Stimulated activated naive B cell treated with anti-CD40 and anti-IgM and Interleukin-4, amounts not matched to agents 10 μg/mL and 1 μg/mL and 100 μg/mL, for 72 hours (primary cell): ENCODE measurements around the gene PLCB1.
"Not testable (repeated sequence)": the region's sequence is repeated elsewhere in the genome, so short reads cannot be mapped to it uniquely, and the experiment has no call there.

Experiments used
- ATAC-seq, 2 donors: fragments of 150-1000 bp; cut with Tn5 transposase; replicated peaks; 2 replicates each; pipeline ENCODE4 v1.10.0; 2021; ENCODE audit warnings: moderate library complexity in 1 of 2
- DNase-seq: peaks from one replicate; pipeline ENCODE4 v3.0.0; 2021
- H3K27ac Mint-ChIP-seq: one replicate; pipeline ENCODE4 v1.8.0; 2022; ENCODE audit warnings: mild to moderate bottlenecking, mixed read lengths
- H3K27me3 Mint-ChIP-seq, 2 donors: one replicate each; pipeline ENCODE4 v1.8.0; 2022; ENCODE audit warnings: mixed read lengths in 2 of 2
- H3K36me3 Mint-ChIP-seq, 2 donors: one replicate each; pipeline ENCODE4 v1.8.0; 2022; ENCODE audit warnings: mixed read lengths in 2 of 2, mild to moderate bottlenecking in 1 of 2
- H3K4me1 Mint-ChIP-seq, 2 donors: one replicate each; pipeline ENCODE4 v1.8.0; 2022; ENCODE audit warnings: mixed read lengths in 2 of 2, mild to moderate bottlenecking in 1 of 2
- H3K4me3 Mint-ChIP-seq, 2 donors: one replicate each; pipeline ENCODE4 v1.8.0; 2022; ENCODE audit warnings: mild to moderate bottlenecking in 2 of 2, mixed read lengths in 2 of 2, moderate library complexity in 1 of 2
- H3K9me3 Mint-ChIP-seq, 2 donors: one replicate each; pipeline ENCODE4 v1.8.0; 2022; ENCODE audit warnings: mixed read lengths in 2 of 2, mild to moderate bottlenecking in 1 of 2

The PLCB1 gene

DNA sequence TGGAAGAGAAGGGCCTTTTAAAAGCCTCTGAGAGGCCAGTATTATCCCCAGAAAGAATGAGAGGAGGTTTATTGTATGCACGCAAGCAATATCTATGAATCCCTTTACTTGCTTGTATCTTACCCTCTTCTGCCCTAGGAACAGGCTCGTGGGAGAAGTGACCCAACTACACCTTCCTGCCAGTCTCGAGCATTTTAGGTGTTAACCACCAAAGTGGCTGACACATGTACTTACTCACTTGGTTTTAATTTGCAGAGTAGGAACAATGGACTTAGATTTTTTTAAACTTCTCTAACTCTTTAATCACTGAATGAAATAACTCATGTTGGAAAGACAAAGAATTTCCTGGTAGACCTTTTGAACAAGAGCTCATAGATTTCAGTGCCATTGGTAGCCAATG is 296.9 kb downstream of the PLCB1 start:
- Mint-ChIP-seq H3K27me3 (no peaks in the 10 kb centered on the region), H3K4me3 (no peak overlapping the region), H3K9me3 (no peaks in the 10 kb centered on the region), H3K27ac (no peak overlapping the region), H3K36me3 (peaks cover 0 to under 1% of the 10 kb centered on the region in 2 donors), H3K4me1 (peaks cover 0 to 2% of the 10 kb centered on the region in 2 donors)
- no peak for DNase-seq
- ATAC-seq, result no peak

GRCh38 chr20:8431538-8432434 is 299.7 kb downstream of the PLCB1 start:
- no peak for ATAC-seq
- Mint-ChIP-seq H3K27me3 (no peaks in the 10 kb centered on the region), H3K27ac (no peak overlapping the region), H3K4me3 (no peak overlapping the region), H3K36me3 (no peaks in the 10 kb centered on the region), H3K4me1 (peaks cover 0 to 2% of the 10 kb centered on the region in 2 donors), H3K9me3 (no peaks in the 10 kb centered on the region)
- DNase-seq, result no peak

DNA sequence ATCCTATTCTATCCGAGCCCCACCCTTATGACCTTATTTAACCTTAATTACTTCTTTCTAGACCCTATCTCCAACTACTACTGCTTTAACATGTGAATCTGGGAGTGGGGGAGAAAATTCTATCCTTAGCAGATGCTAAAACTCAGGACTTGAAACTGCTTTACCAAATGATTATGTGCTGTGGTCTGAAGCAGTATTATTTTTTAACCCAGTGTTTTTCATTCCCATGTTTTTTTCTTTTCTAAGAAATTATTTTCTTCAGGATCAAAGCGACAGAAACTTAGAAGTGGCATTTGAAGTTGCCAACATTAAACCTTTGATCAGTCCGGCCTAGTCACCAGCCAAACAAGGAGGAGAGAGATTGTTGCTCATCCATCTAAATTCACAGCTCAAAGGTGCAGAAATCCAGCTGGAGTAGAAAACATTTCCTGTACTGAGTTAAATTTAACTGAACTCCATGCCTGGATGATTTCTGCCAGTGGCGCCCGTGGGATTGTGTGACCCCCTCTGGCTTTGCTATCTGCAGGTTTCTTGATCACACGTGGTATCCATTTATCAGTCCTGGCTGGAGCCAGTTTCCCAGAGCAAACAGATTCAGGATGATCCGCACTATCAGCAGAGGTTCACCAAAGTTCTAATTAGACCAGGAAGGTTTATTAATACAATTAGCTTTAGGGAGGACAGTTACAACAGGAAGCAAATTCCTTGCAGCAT is 300.5 kb downstream of the PLCB1 start:
- no peak overlapping the region for H3K27ac Mint-ChIP-seq
- ATAC-seq (no peak), DNase-seq (no peak)
- peaks cover 0 to 2% of the 10 kb centered on the region in 2 donors for H3K4me1 Mint-ChIP-seq
- no peaks in the 10 kb centered on the region for H3K9me3 Mint-ChIP-seq
- no peaks in the 10 kb centered on the region for H3K27me3 Mint-ChIP-seq
- no peak overlapping the region for H3K4me3 Mint-ChIP-seq
- H3K36me3 Mint-ChIP-seq, result no peaks in the 10 kb centered on the region

DNA sequence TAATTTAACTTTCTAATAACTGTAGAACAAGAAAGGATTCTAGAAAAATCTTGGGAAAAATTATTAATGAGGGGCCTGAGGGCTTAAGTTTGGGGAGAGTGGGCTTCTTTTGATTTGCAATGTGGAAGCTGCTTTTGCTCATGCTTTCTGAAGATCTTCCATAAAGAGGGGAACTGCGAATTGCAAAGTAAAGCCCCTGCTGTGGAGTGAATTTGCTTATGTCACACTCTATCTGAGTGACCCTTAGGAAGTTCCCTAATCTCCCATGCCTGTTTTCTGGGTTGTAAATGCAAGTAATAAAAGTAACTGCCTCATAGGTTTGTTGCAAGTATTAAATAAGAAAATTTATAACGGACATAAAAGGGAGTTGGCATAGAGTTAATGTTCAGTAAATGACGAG is 301.2 kb downstream of the PLCB1 start:
- Mint-ChIP-seq H3K36me3 (no peaks in the 10 kb centered on the region), H3K27ac (no peak overlapping the region), H3K9me3 (no peaks in the 10 kb centered on the region), H3K4me3 (no peak overlapping the region), H3K4me1 (peaks cover 0 to 2% of the 10 kb centered on the region in 2 donors), H3K27me3 (no peaks in the 10 kb centered on the region)
- ATAC-seq, result peak; percentile 48 to 65
- no peak for DNase-seq

- Mint-ChIP-seq H3K27ac (no peak overlapping the region), H3K9me3 (no peaks in the 10 kb centered on the region), H3K4me3 (no peak overlapping the region), H3K27me3 (no peaks in the 10 kb centered on the region), H3K4me1 (peaks cover 0 to 2% of the 10 kb centered on the region in 2 donors), H3K36me3 (no peaks in the 10 kb centered on the region)
- no peak for DNase-seq
- no peak for ATAC-seq
Measured at GRCh38 chr20:8434326-8434876, 302.3 kb downstream of the PLCB1 start.

DNA sequence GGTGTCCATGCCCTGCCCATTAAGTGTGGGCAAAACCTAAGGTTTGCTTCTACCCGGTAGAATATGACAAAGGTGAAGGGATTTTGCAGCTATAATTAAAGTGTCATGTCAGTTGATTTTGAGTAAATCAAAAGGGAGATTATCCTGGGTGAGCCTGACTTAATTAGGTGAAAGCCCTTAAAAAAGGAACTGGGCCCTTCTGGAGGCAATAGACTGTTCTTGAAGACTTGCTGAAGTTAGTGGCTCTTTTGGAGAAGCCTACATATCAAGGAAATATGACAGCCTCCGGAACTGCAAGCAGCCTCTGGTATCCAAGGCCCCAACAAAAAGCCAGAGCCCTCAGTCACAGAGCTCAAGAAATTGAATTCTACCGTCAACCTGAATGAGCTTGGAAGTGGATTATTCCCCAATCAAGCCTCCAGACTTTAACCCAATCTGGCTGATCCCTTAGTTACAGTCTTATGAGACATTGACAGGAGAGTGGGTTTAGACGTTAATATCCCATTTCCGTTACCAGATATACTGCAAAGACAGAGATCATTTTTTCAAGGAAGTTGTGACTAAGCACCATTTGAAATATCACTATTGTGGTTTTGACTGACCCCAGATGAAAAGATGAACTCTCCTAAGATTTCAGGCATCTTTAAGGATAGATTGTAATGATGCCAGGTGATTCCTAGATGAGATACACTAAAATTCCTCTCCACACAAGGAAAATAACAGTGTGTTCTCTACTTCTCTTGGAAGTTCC is 303.4 kb downstream of the PLCB1 start:
- no peaks in the 10 kb centered on the region for H3K27me3 Mint-ChIP-seq
- H3K36me3 Mint-ChIP-seq, result no peaks in the 10 kb centered on the region
- ATAC-seq (no peak), DNase-seq (no peak)
- no peaks in the 10 kb centered on the region for H3K9me3 Mint-ChIP-seq
- H3K4me3 Mint-ChIP-seq, result no peak overlapping the region
- H3K27ac Mint-ChIP-seq, result no peak overlapping the region
- H3K4me1 Mint-ChIP-seq, result peaks cover 0 to 2% of the 10 kb centered on the region in 2 donors

- H3K4me3 Mint-ChIP-seq, H3K27ac Mint-ChIP-seq, H3K4me1 Mint-ChIP-seq, DNase-seq, H3K36me3 Mint-ChIP-seq, ATAC-seq, H3K9me3 Mint-ChIP-seq, H3K27me3 Mint-ChIP-seq: not testable (repeated sequence)
Measured at GRCh38 chr20:8436938-8437337, 304.9 kb downstream of the PLCB1 start.

- Mint-ChIP-seq H3K36me3 (no peaks in the 10 kb centered on the region), H3K27ac (no peak overlapping the region), H3K9me3 (peaks cover 0 to 2% of the 10 kb centered on the region in 2 donors), H3K4me3 (no peak overlapping the region), H3K27me3 (no peaks in the 10 kb centered on the region), H3K4me1 (no peaks in the 10 kb centered on the region)
- ATAC-seq, result no peak
- no peak for DNase-seq
Measured at GRCh38 chr20:8438748-8439147, 306.7 kb downstream of the PLCB1 start.

- Mint-ChIP-seq H3K27ac (no peak overlapping the region), H3K36me3 (no peaks in the 10 kb centered on the region), H3K9me3 (peaks cover 0 to 5% of the 10 kb centered on the region in 2 donors), H3K27me3 (no peaks in the 10 kb centered on the region), H3K4me3 (no peak overlapping the region), H3K4me1 (no peaks in the 10 kb centered on the region)
- ATAC-seq (no peak), DNase-seq (no peak)
Measured at GRCh38 chr20:8443464-8444072, 311.5 kb downstream of the PLCB1 start.

GRCh38 chr20:8447262-8448120 is 315.4 kb downstream of the PLCB1 start:
- Mint-ChIP-seq H3K4me1 (no peaks in the 10 kb centered on the region), H3K4me3 (no peak overlapping the region), H3K36me3 (no peaks in the 10 kb centered on the region), H3K9me3 (peaks cover 0 to 5% of the 10 kb centered on the region in 2 donors), H3K27me3 (no peaks in the 10 kb centered on the region), H3K27ac (no peak overlapping the region)
- DNase-seq (no peak), ATAC-seq (no peak)

DNA sequence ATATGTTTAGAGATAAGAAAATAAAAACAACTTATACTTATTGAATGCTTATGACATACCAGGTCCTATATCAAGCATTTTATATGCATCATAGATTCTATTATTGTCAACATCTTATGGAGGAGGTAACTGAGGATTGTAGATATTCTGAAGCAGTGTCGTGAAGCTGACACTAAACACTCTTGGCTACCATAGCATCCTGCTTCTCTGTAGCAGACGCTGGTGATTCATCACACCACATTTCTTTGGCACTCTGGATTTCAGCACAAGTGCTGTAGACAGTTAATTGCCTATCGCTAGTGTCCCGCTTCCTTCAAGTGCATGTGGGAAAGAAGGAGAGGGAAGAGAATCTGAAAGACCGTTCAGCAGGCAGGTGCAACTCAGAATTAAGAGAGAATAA is 317.1 kb downstream of the PLCB1 start:
- H3K27ac Mint-ChIP-seq, result no peak overlapping the region
- H3K4me3 Mint-ChIP-seq, result no peak overlapping the region

GRCh38 chr20:8454137-8454712 is 322.2 kb downstream of the PLCB1 start:
- Mint-ChIP-seq H3K27me3 (no peaks in the 10 kb centered on the region), H3K4me3 (no peak overlapping the region), H3K9me3 (no peaks in the 10 kb centered on the region), H3K36me3 (no peaks in the 10 kb centered on the region), H3K27ac (no peak overlapping the region), H3K4me1 (peaks cover 2 to 14% of the 10 kb centered on the region in 2 donors)
- peak; percentile 4 for DNase-seq
- ATAC-seq, result peak; percentile 67 to 68

More for the DNA sequence above, 317.1 kb downstream of the PLCB1 start:
- H3K9me3 Mint-ChIP-seq, result no peaks in the 10 kb centered on the region
- no peaks in the 10 kb centered on the region for H3K36me3 Mint-ChIP-seq
- H3K4me1 Mint-ChIP-seq, result no peaks in the 10 kb centered on the region
- no peak for DNase-seq
- no peak for ATAC-seq
- no peaks in the 10 kb centered on the region for H3K27me3 Mint-ChIP-seq

DNA sequence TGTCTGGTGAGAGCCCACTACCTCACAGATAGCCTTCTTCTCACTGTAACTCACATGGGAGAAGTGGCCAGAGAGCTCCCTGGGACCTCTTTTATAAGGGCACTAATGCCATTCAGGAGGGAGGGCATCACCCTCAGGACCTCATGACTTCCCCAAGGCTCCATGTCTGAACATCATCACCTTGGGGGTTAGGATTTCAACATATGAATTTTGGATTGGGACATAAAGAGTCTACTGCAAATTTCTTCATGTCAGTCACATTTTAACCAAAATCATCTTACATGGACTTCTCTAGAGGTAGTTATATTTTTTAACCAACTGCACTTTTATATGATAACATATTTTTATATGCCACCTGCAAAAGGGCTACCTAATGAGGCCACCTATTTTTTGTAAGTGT is 324.7 kb downstream of the PLCB1 start:
- H3K27me3 Mint-ChIP-seq, result no peaks in the 10 kb centered on the region
- no peak for DNase-seq
- no peak for ATAC-seq
- no peaks in the 10 kb centered on the region for H3K9me3 Mint-ChIP-seq
- no peak overlapping the region for H3K27ac Mint-ChIP-seq
- H3K36me3 Mint-ChIP-seq, result no peaks in the 10 kb centered on the region
- peaks cover 2 to 14% of the 10 kb centered on the region in 2 donors for H3K4me1 Mint-ChIP-seq
- no peak overlapping the region for H3K4me3 Mint-ChIP-seq
